K562 (cell line): Measurements from ENCODE around the gene PLA2G2C. TPM values are rescaled to one million over a fixed set of nuclear protein-coding genes. Genes with fewer than 3 reads are reported as not detected.

Experiments
- ATAC-seq: fragments of 200-7000 bp; cut with Tn5 transposase; 3 replicates; pipeline ENCODE4 v1.9.1; 2020; ENCODE audit warnings: moderate library complexity
- BruUV-seq: library from RNA; stranded (reverse); fragments of 400-500 nt; replicated peaks from 2 replicates; lab custom pipeline; 2021; lab: Mats Ljungman, UMichigan
- CTCF ChIA-PET: fragments of 300-600 bp; formaldehyde crosslinking; extraction: SDS; loops from one replicate; lab custom pipeline; 2021; ENCODE audit warnings: low intra/inter-chr PET ratio; lab: Yijun Ruan, JAX
- POLR2A ChIA-PET: fragments of 300-600, 350-650 bp; sonication (Branson Sonifier 250); formaldehyde crosslinking; extraction: SDS; loops from one replicate; lab custom pipeline; 2021; ENCODE audit warnings: antibody characterized with exemption, inconsistent platforms; lab: Yijun Ruan, JAX
- DNase-seq, 4 experiments: peaks; one replicate each; pipeline versions ENCODE4 v3.0.0 to v3.0.0-alpha.2; 2011 to 2018; ENCODE audit warnings: low spot score in 3 of 4, mixed read lengths in 3 of 4; ENCODE audit errors: extremely low read depth in 1 of 4
- FAIRE-seq: peaks from 2 replicates; lab custom pipeline; 2011; peaks lifted over from hg19 to GRCh38; lab: Jason Lieb, UNC
- H2AFZ ChIP-seq: 2 replicates; pipeline ENCODE4 v1.6.0; 2011; ENCODE audit warnings: low read depth, low read length, control low read depth, inconsistent platforms
- H3K27ac ChIP-seq: fragments of 200-600 bp; 3 replicates; pipeline ENCODE4 v1.8.0; 2011; ENCODE audit warnings: low read depth, mild to moderate bottlenecking, control low read depth, inconsistent platforms, low read length, moderate library complexity, mixed read lengths; ENCODE audit errors: extremely low read depth
- H3K27me3 ChIP-seq, 2 experiments: fragments of 300-600 bp in 1 of 2; 2 replicates in 1 of 2; 3 replicates in 1 of 2; pipeline versions ENCODE4 v1.6.0 to v1.8.0; 2011; ENCODE audit warnings: inconsistent platforms in 2 of 2, low read length in 2 of 2, mild to moderate bottlenecking in 1 of 2, mixed read lengths in 1 of 2, moderate library complexity in 1 of 2; ENCODE audit not compliant: control insufficient read depth in 2 of 2, insufficient read depth in 2 of 2
- H3K36me3 ChIP-seq: fragments of 300-600 bp; 3 replicates; pipeline ENCODE4 v1.8.0; 2011; ENCODE audit warnings: mild to moderate bottlenecking, low read length, inconsistent platforms; ENCODE audit not compliant: control insufficient read depth, insufficient read depth
- H3K4me1 ChIP-seq, 2 experiments: fragments of 200-600 bp in 1 of 2; replicated peaks in 1 of 2; 2 replicates in 1 of 2; 3 replicates in 1 of 2; pipeline versions ENCODE4 v1.5.1 to v1.8.0; 2011; ENCODE audit warnings: inconsistent platforms in 2 of 2, low read length in 2 of 2, mild to moderate bottlenecking in 1 of 2, mixed read lengths in 1 of 2, moderate library complexity in 1 of 2; ENCODE audit not compliant: control insufficient read depth in 2 of 2, insufficient read depth in 2 of 2
- H3K4me2 ChIP-seq: 2 replicates; pipeline ENCODE4 v1.6.1; 2011; ENCODE audit warnings: low read length, control low read depth, inconsistent platforms, mixed read lengths; ENCODE audit not compliant: insufficient read depth
- H3K4me3 ChIP-seq: fragments of 200-600 bp; sonication (generic), shearing (Covaris generic); 2 replicates; pipeline ENCODE4 v1.5.1; 2016; ENCODE audit warnings: control low read depth, inconsistent platforms
- H3K79me2 ChIP-seq: fragments of 200-600 bp; 3 replicates; pipeline ENCODE4 v1.8.0; 2011; ENCODE audit warnings: low read length, inconsistent platforms; ENCODE audit not compliant: control insufficient read depth, insufficient read depth
- H3K9ac ChIP-seq, 2 experiments: 2 replicates each; pipeline versions ENCODE4 v1.6.0 to v1.6.1; 2011; ENCODE audit warnings: low read depth in 2 of 2, low read length in 2 of 2, control low read depth in 1 of 2, inconsistent platforms in 1 of 2, mild to moderate bottlenecking in 1 of 2, mixed read lengths in 1 of 2; ENCODE audit not compliant: insufficient read depth in 1 of 2
- H3K9me1 ChIP-seq: one replicate; pipeline ENCODE4 v1.6.0; 2011; ENCODE audit warnings: inconsistent platforms, mild to moderate bottlenecking, low read length, moderate library complexity; ENCODE audit not compliant: control insufficient read depth, insufficient read depth
- H3K9me3 ChIP-seq: replicated peaks from 2 replicates; pipeline ENCODE4 v1.5.1; 2011; ENCODE audit warnings: low read depth, low read length, inconsistent platforms; ENCODE audit not compliant: control insufficient read depth, insufficient read depth
- H4K20me1 ChIP-seq: replicated peaks from 2 replicates; pipeline ENCODE4 v1.6.1; 2011; ENCODE audit warnings: low read length, inconsistent platforms, mixed read lengths; ENCODE audit not compliant: control insufficient read depth, insufficient read depth
- FOXK2 ChIP-seq, 2 experiments: fragments of 450-650 bp; IDR thresholded peaks in 1 of 2; conservative IDR thresholded peaks in 1 of 2; 2 replicates each; pipeline ENCODE4 v1.6.1; 2016; ENCODE audit warnings: low read depth in 2 of 2, mild to moderate bottlenecking in 1 of 2
- HNRNPUL1 ChIP-seq: fragments of 200-400 bp; formaldehyde crosslinking; IDR thresholded peaks from 2 replicates; pipeline ENCODE4 v1.6.1; 2017; ENCODE audit warnings: low read length
- MBD2 ChIP-seq: sonication (generic); IDR thresholded peaks from 2 replicates; pipeline ENCODE4 v1.6.1; 2016; ENCODE audit warnings: low read depth, borderline replicate concordance
- NONO ChIP-seq, 2 experiments: fragments of 200-400 bp in 1 of 2; fragments of 450-650 bp in 1 of 2; formaldehyde crosslinking in 1 of 2; IDR thresholded peaks; 2 replicates each; pipeline ENCODE4 v1.6.1; 2017; ENCODE audit warnings: low read depth in 2 of 2, mild to moderate bottlenecking in 2 of 2, moderate library complexity in 2 of 2, low read length in 1 of 2
- RBM34 ChIP-seq: fragments of 200-400 bp; formaldehyde crosslinking; IDR thresholded peaks from 2 replicates; pipeline ENCODE4 v1.6.1; 2018; ENCODE audit warnings: low read length, borderline replicate concordance; ENCODE audit not compliant: insufficient read depth
- TARDBP ChIP-seq: fragments of 450-650 bp; IDR thresholded peaks from 2 replicates; pipeline ENCODE4 v1.6.1; 2016
- WGBS: fragments of 100-300 bp; shearing (Covaris generic); methylation state at CpG from one replicate; pipeline ENCODE4 v1.1.6; 2016; ENCODE audit warnings: low coverage, mixed read lengths; ENCODE audit not compliant: insufficient coverage; ENCODE audit errors: missing lambda C conversion rate; 5-methylcytosine and 5-hydroxymethylcytosine counted together
- in situ Hi-C: fragments of 300-500 bp; cut with MboI; formaldehyde crosslinking; loops from 4 replicates; pipeline ENCODE4 v1.15.0; 2018; ENCODE audit warnings: inconsistent platforms, mixed read lengths
- intact Hi-C: fragments of 100-400 bp; cut with micrococcal nuclease; formaldehyde crosslinking; loops from 2 replicates; pipeline ENCODE4 v1.14.2; 2022
- polyA plus RNA-seq, 8 experiments: library from polyadenylated mRNA; depleted of rRNA in 4 of 8; stranded (reverse) in 5 of 8; unstranded in 3 of 8; fragments of >200 nt; fragmentation: Nextera tagmentation in 2 of 8; fragmentation: Illumina TruSeq in 1 of 8; extraction: Ambion mirVana in 2 of 8; extraction: Trizol in 1 of 8; gene quantifications; 2 replicates each; pipeline versions ENCODE4 v1.2.1 to v1.2.3, GENCODE V29; 2011 to 2014; ENCODE audit warnings: inconsistent platforms in 1 of 8, missing spikeins in 1 of 8
- total RNA-seq, 7 experiments: library from RNA; depleted of rRNA in 6 of 7; stranded (reverse); fragments of >200 nt in 6 of 7; fragmentation: Illumina TruSeq in 2 of 7; extraction: Trizol in 2 of 7; gene quantifications; 2 replicates each; pipeline versions ENCODE4 v1.2.1 to v1.2.3, GENCODE V29; 2011 to 2021; ENCODE audit warnings: low replicate concordance in 1 of 7
- TF ChIP-seq, protein P1 (sequence below): sonication (generic); formaldehyde crosslinking; IDR thresholded peaks from 2 replicates; pipeline ENCODE4 v1.8.1; 2023; ENCODE audit warnings: mild to moderate bottlenecking, missing genetic modification reagents, moderate library complexity
- TF ChIP-seq, protein P2 (sequence below): fragments of 250-450 bp; sonication (Bioruptor Pico); IDR thresholded peaks from 2 replicates; pipeline ENCODE4 v1.5.0; 2020; ENCODE audit warnings: mild to moderate bottlenecking, borderline replicate concordance

Gene PLA2G2C
- total and polyA plus RNA-seq, 9 of the 15 experiments (the other 6 are each of a cell fraction or from before 2014, with no cell fraction given) = 0.14 to 0.49 (median 0.21) TPM

DNA sequence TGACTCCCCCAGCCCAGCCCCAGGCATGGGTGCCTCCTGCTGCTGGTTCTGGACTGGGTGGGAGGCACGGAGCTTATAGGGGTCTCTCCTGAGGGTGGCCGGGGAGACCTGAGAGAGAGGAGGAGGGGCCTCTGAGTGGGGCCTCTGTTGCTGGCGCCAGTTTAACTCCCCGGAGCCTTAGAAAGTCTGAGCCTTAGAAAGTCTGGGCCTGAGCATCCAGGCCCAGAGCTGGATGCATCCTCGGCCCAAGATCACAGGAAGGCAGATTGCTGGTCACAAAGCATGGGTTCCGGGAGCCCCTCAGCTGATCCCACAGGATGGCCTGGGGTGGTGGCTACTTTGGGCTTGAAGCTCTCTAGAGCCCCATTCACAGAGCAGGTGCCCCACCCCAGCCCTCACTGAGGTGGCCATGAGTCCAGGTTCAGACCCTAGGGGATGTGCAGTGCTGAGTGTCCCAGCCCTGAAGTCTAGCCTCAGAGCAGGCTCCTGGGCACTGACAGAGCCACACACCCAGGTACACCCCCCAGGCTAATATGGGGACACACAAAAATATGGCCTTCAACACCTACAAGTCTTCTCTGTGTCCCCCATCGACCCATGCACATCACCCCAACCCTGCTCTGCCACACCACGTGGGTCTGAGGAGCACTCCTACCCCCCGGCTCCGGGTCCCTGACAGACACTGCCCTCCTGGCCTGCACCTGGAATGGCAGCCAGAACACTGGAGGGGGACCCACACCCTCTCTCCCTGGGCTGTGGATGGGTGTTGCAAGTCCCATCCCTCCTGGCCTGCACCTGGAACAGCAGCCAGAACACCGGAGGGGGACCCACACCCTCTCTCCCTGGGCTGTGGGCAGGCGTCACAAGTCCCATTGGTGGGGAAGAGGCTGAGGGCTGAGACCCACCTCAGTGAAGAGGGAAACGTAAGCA, 37.5 kb downstream of the PLA2G2C start:
- no peak for FAIRE-seq

More for the DNA sequence above, 37.5 kb downstream of the PLA2G2C start:
- H3K27me3 ChIP-seq = peaks cover 2 to 33% of the 10 kb centered on the region in 2 experiments; a peak in 4 of 5 replicates
- no peak overlapping the region for H3K4me2 ChIP-seq
- TF ChIP-seq HNRNPUL1 (no peak), NONO (IDR thresholded peaks at IDR 0.05; ENCODE audit: low read depth in 2 of 2, low read length in 1 of 2) (no peak), TARDBP (no peak), MBD2 (no peak), RBM34 (no peak), FOXK2 (conservative IDR thresholded peaks at IDR 0.05 in 1 of 2, IDR thresholded peaks at IDR 0.05 in 1 of 2; ENCODE audit: low read depth in 2 of 2) (no peak)
- TF ChIP-seq, protein P1, sequence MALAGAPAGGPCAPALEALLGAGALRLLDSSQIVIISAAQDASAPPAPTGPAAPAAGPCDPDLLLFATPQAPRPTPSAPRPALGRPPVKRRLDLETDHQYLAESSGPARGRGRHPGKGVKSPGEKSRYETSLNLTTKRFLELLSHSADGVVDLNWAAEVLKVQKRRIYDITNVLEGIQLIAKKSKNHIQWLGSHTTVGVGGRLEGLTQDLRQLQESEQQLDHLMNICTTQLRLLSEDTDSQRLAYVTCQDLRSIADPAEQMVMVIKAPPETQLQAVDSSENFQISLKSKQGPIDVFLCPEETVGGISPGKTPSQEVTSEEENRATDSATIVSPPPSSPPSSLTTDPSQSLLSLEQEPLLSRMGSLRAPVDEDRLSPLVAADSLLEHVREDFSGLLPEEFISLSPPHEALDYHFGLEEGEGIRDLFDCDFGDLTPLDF (CRISPR knock-in tag) = no peak
- TF ChIP-seq, protein P2, sequence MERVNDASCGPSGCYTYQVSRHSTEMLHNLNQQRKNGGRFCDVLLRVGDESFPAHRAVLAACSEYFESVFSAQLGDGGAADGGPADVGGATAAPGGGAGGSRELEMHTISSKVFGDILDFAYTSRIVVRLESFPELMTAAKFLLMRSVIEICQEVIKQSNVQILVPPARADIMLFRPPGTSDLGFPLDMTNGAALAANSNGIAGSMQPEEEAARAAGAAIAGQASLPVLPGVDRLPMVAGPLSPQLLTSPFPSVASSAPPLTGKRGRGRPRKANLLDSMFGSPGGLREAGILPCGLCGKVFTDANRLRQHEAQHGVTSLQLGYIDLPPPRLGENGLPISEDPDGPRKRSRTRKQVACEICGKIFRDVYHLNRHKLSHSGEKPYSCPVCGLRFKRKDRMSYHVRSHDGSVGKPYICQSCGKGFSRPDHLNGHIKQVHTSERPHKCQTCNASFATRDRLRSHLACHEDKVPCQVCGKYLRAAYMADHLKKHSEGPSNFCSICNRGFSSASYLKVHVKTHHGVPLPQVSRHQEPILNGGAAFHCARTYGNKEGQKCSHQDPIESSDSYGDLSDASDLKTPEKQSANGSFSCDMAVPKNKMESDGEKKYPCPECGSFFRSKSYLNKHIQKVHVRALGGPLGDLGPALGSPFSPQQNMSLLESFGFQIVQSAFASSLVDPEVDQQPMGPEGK = no peak
- TF ChIP-seq, all 486 proteins: peak for 0
- H3K4me3 ChIP-seq = no peak overlapping the region
- no peaks in the 10 kb centered on the region for H3K79me2 ChIP-seq
- BruUV-seq = no TSS peak
- peaks cover 0 to 26% of the 10 kb centered on the region in 2 experiments; a peak in 3 of 5 replicates for H3K4me1 ChIP-seq
- POLR2A ChIA-PET = interaction anchor here (0.6 to 2.1 kb wide), 3 partner anchors 12 to 224 kb away, joined by 4 to 5 read pairs (median 4); no protein-coding TSS in a partner anchor
- no peak overlapping the region for H3K27ac ChIP-seq
- no peak for ATAC-seq
- H3K9me1 ChIP-seq = no peaks in the 10 kb centered on the region
- intact Hi-C loops (no loop called here), in situ Hi-C loops (no loop called here)
- H3K9ac ChIP-seq = no peak overlapping the region
- 11% methylated on average over 13 of the region's 13 CpGs for WGBS
- H3K9me3 ChIP-seq = no peaks in the 10 kb centered on the region
- no peak overlapping the region for H2AFZ ChIP-seq
- no peaks in the 10 kb centered on the region; the same call in 1 of the 2 replicates for H4K20me1 ChIP-seq
- DNase-seq = no peak
- no peaks in the 10 kb centered on the region for H3K36me3 ChIP-seq
- CTCF ChIA-PET = interaction anchor here (0.8 kb wide), 1 partner anchor 48 kb away, joined by 3 read pairs; no protein-coding TSS in a partner anchor
